T-cell (primary cell): ENCODE data around the gene SDHAF2. TPM values are rescaled to one million over a fixed set of nuclear protein-coding genes. Genes with fewer than 3 reads are reported as not detected.

Experiments
- ATAC-seq, 4 experiments: fragments of 200-7000 bp in 3 of 4; fragments of 150-1000 bp in 1 of 4; cut with Tn5 transposase; replicated peaks in 1 of 4; 1 replicate in 3 of 4; 2 replicates in 1 of 4; pipeline ENCODE4 v1.10.0; 2021; ENCODE audit warnings: moderate library complexity in 3 of 4, mild to moderate bottlenecking in 2 of 4, moderate number of reproducible peaks in 1 of 4
- CTCF ChIA-PET, 2 donors: fragments of 300-600 bp; sonication (Branson Sonifier 250); formaldehyde crosslinking; loops; one replicate each; lab custom pipeline; 2022; ENCODE audit warnings: antibody characterized with exemption in 2 of 2; lab: Charles Lee
- POLR2A ChIA-PET, 2 donors: fragments of 300-600 bp; sonication (Branson Sonifier 250); formaldehyde crosslinking; loops; one replicate each; lab custom pipeline; 2022; ENCODE audit warnings: antibody characterized with exemption in 2 of 2; lab: Charles Lee
- DNase-seq, 35 experiments: peaks; one replicate each; pipeline versions ENCODE4 v3.0.0 to v3.0.0-alpha.2; 2013 to 2023
- H3K27ac ChIP-seq: one replicate; pipeline ENCODE4 v1.5.1; 2013; ENCODE audit warnings: low read length
- H3K27me3 ChIP-seq, 2 experiments: replicated peaks in 1 of 2; 1 replicate in 1 of 2; 2 replicates in 1 of 2; pipeline versions ENCODE4 v1.6.1 to v1.7.0; 2013; ENCODE audit warnings: low read length in 1 of 2, mixed read lengths in 1 of 2; ENCODE audit not compliant: control insufficient read depth in 2 of 2, insufficient read depth in 2 of 2; ENCODE audit errors: extremely low read depth in 1 of 2
- H3K36me3 ChIP-seq, 2 donors: 1 replicate in 1 of 2; 2 replicates in 1 of 2; pipeline versions ENCODE4 v1.6.1 to v1.7.0; 2013; ENCODE audit warnings: low read length in 1 of 2; ENCODE audit not compliant: control insufficient read depth in 2 of 2, insufficient read depth in 1 of 2; ENCODE audit errors: extremely low read depth in 1 of 2
- H3K4me1 ChIP-seq, 2 experiments: 1 replicate in 1 of 2; 2 replicates in 1 of 2; pipeline versions ENCODE4 v1.6.1 to v1.7.0; 2013; ENCODE audit warnings: low read length in 2 of 2, mixed read lengths in 1 of 2; ENCODE audit not compliant: insufficient read depth in 2 of 2, control insufficient read depth in 1 of 2; ENCODE audit errors: extremely low read depth in 1 of 2
- H3K4me3 ChIP-seq, 2 donors: 1 replicate in 1 of 2; 2 replicates in 1 of 2; pipeline versions ENCODE4 v1.5.1 to v1.7.0; 2013; ENCODE audit warnings: mild to moderate bottlenecking in 2 of 2, low read length in 1 of 2, moderate library complexity in 1 of 2; ENCODE audit not compliant: control insufficient read depth in 1 of 2; ENCODE audit errors: extremely low read depth in 1 of 2
- H3K9me3 ChIP-seq: 2 replicates; pipeline ENCODE4 v1.7.0; 2013
- H3K27ac Mint-ChIP-seq, 2 donors: one replicate each; pipeline ENCODE4 v1.8.0; 2020 to 2021; ENCODE audit warnings: mild to moderate bottlenecking in 2 of 2, mixed read lengths in 2 of 2
- H3K27me3 Mint-ChIP-seq, 2 donors: one replicate each; pipeline ENCODE4 v1.8.0; 2021 to 2022; ENCODE audit warnings: mixed read lengths in 2 of 2
- H3K36me3 Mint-ChIP-seq: one replicate; pipeline ENCODE4 v1.8.0; 2021; ENCODE audit warnings: mixed read lengths
- H3K4me1 Mint-ChIP-seq, 3 donors: one replicate each; pipeline ENCODE4 v1.8.0; 2020 to 2022; ENCODE audit warnings: mixed read lengths in 3 of 3, mild to moderate bottlenecking in 1 of 3
- H3K4me3 Mint-ChIP-seq, 3 donors: one replicate each; pipeline ENCODE4 v1.8.0; 2020 to 2022; ENCODE audit warnings: mild to moderate bottlenecking in 3 of 3, mixed read lengths in 3 of 3, moderate library complexity in 3 of 3
- H3K9me3 Mint-ChIP-seq, 3 donors: one replicate each; pipeline ENCODE4 v1.8.0; 2020 to 2022; ENCODE audit warnings: mixed read lengths in 3 of 3
- WGBS: methylation state at CpG from one replicate; pipeline ENCODE4 v1.1.5; 2013; ENCODE audit warnings: missing lambda C conversion rate; ENCODE audit not compliant: insufficient coverage; 5-methylcytosine and 5-hydroxymethylcytosine counted together
- total RNA-seq, 35 experiments: library from RNA in 6 of 35; stranded (reverse) in 6 of 35; fragments of 120-200 nt in 1 of 35; gene quantifications; one replicate each; pipeline versions ENCODE4 v1.2.1 to v1.2.4 and lab custom pipeline; 2013 to 2026

Gene SDHAF2
- total RNA-seq, 5 donors from 2014 or later (not counting 1 experiment from before 2014, with no cell fraction given), result 36.2 to 60.7 (median 56.4) TPM

DNA sequence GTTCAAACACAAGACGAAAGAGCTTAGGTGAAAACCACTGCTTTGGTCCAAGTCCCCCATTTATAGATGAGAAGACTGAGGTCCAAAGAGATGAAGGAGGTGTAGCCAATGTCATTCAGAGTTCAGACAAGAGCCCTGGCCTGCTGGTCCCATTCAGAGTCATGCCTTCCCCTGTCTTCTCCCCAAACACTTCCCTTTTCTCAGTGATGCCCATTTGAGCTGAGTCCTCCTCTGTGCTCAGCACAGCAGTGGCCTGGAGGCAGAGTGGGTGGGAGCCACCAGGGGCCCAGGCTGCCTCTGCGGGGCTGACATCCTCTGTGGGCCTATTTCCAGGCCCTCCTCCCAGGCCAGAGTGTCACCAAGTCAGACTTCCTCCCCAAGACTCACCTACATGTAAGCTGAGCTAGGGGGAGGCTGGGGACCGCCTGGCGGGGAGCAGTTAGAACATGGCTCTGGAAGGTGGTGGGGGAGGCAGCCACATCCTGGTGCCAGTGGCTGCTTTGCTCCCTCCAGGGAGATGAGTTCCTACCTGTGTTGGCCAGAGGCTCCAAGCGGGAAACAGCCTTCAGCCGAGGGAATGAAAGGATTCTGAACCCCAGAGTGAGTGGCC, 56.2 kb downstream of the SDHAF2 start:
- Mint-ChIP-seq H3K36me3 (peaks cover 11% of the 10 kb centered on the region), H3K9me3 (no peaks in the 10 kb centered on the region), H3K27ac (no peak overlapping the region), H3K27me3 (peaks cover 0 to 5% of the 10 kb centered on the region in 2 donors), H3K4me3 (no peak overlapping the region), H3K4me1 (no peaks in the 10 kb centered on the region)
- CTCF ChIA-PET, result no interaction called here
- ATAC-seq, result no peak
- POLR2A ChIA-PET, result no interaction called here
- Histone ChIP-seq H3K4me3 (no peak overlapping the region), H3K4me1 (no peaks in the 10 kb centered on the region), H3K9me3 (no peaks in the 10 kb centered on the region), H3K36me3 (peaks cover 2 to 4% of the 10 kb centered on the region in 2 donors), H3K27me3 (peaks cover 0 to 23% of the 10 kb centered on the region in 2 experiments), H3K27ac (no peak overlapping the region)
- no peak for DNase-seq
- 90% methylated on average over 2 of the region's 6 CpGs for WGBS

DNA sequence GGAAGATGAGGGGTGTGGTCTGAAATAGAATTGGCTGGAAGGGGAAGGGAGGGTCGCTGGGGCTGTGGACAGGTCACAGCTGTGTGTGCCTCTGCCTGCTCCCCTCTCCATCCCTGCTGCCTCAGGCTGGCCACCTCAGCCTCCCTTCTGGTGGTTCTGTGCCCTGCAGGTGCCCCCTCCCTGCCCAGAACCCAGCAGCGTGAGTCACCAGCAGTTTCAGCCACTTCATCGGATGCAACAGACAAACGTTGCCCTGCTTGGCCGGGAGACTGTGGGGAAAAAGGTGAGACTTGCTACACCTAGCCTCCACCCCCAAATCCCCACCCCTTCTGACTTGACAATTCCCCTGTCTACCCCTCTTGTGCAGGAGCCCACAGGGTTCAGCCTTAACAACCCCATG, 56.9 kb downstream of the SDHAF2 start:
- Histone ChIP-seq H3K4me3 (no peak overlapping the region), H3K27ac (no peak overlapping the region), H3K9me3 (no peaks in the 10 kb centered on the region), H3K36me3 (peaks cover 2 to 4% of the 10 kb centered on the region in 2 donors), H3K4me1 (no peaks in the 10 kb centered on the region), H3K27me3 (peaks cover 0 to 26% of the 10 kb centered on the region in 2 experiments)
- ChIA-PET CTCF (no interaction called here), POLR2A (no interaction called here)
- Mint-ChIP-seq H3K4me1 (no peaks in the 10 kb centered on the region), H3K9me3 (no peaks in the 10 kb centered on the region), H3K27me3 (peaks cover 0 to 5% of the 10 kb centered on the region in 2 donors), H3K4me3 (no peak overlapping the region), H3K36me3 (peaks cover 11% of the 10 kb centered on the region), H3K27ac (no peak overlapping the region)
- ATAC-seq (no peak), DNase-seq (no peak)
- WGBS, result 63% methylated on average over 1 of the region's 5 CpGs

- WGBS, result 89% methylated on average over 1 of the region's 4 CpGs
- peaks cover 0 to 23% of the 10 kb centered on the region in 2 experiments for H3K27me3 ChIP-seq
- Mint-ChIP-seq H3K27ac (no peak overlapping the region), H3K4me1 (no peaks in the 10 kb centered on the region), H3K4me3 (no peak overlapping the region), H3K27me3 (peaks cover 0 to 5% of the 10 kb centered on the region in 2 donors), H3K9me3 (no peaks in the 10 kb centered on the region), H3K36me3 (peaks cover 11% of the 10 kb centered on the region)
- no peak overlapping the region for H3K4me3 ChIP-seq
- no peak for ATAC-seq
- no peaks in the 10 kb centered on the region for H3K9me3 ChIP-seq
- no peak for DNase-seq
- CTCF ChIA-PET, result no interaction called here
- H3K27ac ChIP-seq, result no peak overlapping the region
- peaks cover 2 to 4% of the 10 kb centered on the region in 2 donors for H3K36me3 ChIP-seq
- H3K4me1 ChIP-seq, result no peaks in the 10 kb centered on the region
- POLR2A ChIA-PET, result no interaction called here
Observed at GRCh38 chr11:61487342-61488025, 57.6 kb downstream of the SDHAF2 start.

DNA sequence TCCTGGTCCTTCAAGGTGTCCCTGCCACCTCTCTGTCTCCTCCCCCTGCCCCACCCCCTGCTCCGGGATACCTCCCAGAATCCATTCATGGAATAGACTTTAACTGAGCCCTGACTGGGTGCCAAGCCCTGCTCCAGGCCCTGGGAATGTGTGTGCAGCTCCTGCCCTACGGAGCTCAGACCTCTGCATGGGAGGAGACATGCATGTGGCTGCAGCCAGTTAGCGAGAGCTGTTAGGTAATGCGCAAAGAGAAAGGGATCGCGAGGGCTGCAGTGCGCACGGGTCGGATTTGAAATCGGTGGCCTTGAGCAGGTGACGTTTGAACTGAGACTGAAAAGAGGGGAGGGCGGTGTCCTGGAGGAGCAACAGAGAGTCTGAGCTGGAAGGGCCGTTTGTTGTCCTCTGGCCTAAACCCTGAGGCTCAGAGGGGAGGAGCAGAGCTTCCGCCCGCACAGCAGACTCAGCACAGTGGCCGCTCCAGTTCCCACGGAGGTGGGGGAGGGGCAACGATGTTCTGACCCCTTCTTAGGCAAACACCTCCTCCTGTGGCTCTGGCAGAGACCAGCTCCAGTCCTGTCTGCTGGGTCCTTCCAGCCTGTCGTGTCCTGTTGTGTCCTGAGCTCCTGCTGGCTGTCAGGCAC, 58.8 kb downstream of the SDHAF2 start:
- Histone ChIP-seq H3K36me3 (peaks cover 2 to 4% of the 10 kb centered on the region in 2 donors), H3K4me3 (no peak overlapping the region), H3K9me3 (no peaks in the 10 kb centered on the region), H3K27me3 (peaks cover 0 to 18% of the 10 kb centered on the region in 2 experiments), H3K4me1 (no peaks in the 10 kb centered on the region), H3K27ac (no peak overlapping the region)
- WGBS, result 71% methylated on average over 15 of the region's 19 CpGs
- Mint-ChIP-seq H3K27me3 (no peaks in the 10 kb centered on the region), H3K27ac (no peak overlapping the region), H3K9me3 (no peaks in the 10 kb centered on the region), H3K4me1 (no peaks in the 10 kb centered on the region), H3K4me3 (no peak overlapping the region), H3K36me3 (peaks cover 11% of the 10 kb centered on the region)
- DNase-seq (no peak), ATAC-seq (no peak)
- CTCF ChIA-PET, result interaction anchor here in 1 of 2 donors (1.5 kb wide), 1 partner anchor 28 kb away, joined by 4 read pairs; no protein-coding TSS in a partner anchor
- POLR2A ChIA-PET, result no interaction called here

DNA sequence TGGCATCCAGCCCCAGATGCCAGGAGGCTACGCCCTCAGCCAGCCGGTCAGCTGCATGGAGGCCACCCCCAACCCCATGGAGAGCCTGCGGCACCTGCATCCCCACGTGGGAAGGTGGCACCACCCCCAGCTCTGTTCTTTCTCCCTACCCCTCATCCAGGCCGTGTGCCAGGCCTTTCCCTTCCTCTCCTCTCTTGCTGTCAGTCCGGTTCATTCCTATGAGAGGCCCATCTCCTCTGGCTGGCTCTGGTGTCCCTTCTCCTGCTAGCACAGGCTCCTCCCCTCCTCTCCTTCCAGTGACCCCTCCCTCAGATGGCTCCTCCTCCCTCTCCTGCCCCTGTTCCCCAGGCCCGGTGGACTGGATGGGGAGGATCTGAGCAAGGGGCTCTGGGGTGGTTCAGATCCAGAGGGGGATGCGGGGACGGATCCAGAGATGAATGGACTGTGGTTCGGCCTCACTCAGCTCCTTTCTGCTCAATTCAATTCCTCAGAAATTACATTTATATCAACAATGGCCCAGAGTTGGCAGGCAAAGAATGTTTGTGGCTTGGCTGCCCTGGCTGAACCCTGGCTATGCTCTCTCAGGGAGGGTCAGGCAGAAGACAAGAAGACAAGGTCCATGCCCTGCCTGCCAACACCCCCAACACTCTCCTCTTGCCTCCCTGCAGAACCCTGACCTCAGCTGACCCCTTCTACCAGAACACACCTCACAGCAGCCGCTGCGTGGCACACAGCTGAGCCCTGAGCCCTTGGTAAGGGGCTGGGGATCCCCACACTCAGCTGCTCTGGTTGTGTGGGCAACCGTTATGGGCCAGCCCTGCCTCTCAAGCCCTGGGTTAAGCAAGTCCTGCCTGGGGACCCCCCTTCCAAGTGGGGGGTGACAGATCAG, 60.2 kb downstream of the SDHAF2 start:
- DNase-seq, result no peak
- Mint-ChIP-seq H3K4me1 (no peaks in the 10 kb centered on the region), H3K9me3 (no peaks in the 10 kb centered on the region), H3K27me3 (no peaks in the 10 kb centered on the region), H3K36me3 (peaks cover 11% of the 10 kb centered on the region), H3K27ac (no peak overlapping the region), H3K4me3 (no peak overlapping the region)
- Histone ChIP-seq H3K27me3 (peaks cover 0 to 22% of the 10 kb centered on the region in 2 experiments), H3K36me3 (peaks cover 2 to 4% of the 10 kb centered on the region in 2 donors), H3K4me3 (no peak overlapping the region), H3K4me1 (no peaks in the 10 kb centered on the region), H3K9me3 (no peaks in the 10 kb centered on the region), H3K27ac (no peak overlapping the region)
- ATAC-seq, result no peak
- ChIA-PET POLR2A (no interaction called here), CTCF (interaction anchor here in 1 of 2 donors (1.5 kb wide), 1 partner anchor 27 kb away, joined by 4 read pairs; no protein-coding TSS in a partner anchor)
- WGBS, result 83% methylated on average over 7 of the region's 13 CpGs
